ENCODE measurements around the gene RFNG.

RFNG gene

DNA sequence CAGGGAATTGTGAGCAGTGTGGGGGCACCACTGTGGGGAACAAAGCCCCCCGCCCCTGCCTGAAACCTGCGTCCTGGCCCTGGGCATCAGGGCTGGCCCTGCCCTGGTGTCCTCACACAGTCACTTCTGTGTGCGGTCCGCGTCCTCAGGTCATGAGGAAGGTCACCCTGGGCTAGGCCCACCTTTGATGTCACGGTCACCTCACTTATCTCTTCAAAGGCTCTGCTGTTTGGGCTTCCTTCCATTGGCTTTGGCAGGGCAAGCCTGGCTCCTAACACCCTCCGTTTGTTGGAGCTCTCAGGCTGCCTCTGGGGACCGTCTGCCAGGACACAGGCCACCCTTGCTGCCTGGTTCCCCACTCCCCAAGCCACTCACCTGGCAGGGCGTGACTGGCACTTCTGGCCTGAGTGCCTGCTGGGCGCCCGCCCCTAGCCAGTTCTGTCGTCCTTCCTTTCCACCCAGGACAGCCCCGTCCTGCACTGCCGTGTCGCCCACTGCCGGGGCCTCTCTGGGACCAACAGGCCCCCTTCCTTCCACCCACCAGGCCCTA, 37.8 kb downstream of the RFNG start:
- no peak for DNase-seq (ENCODE audit: low spot score)

DNA sequence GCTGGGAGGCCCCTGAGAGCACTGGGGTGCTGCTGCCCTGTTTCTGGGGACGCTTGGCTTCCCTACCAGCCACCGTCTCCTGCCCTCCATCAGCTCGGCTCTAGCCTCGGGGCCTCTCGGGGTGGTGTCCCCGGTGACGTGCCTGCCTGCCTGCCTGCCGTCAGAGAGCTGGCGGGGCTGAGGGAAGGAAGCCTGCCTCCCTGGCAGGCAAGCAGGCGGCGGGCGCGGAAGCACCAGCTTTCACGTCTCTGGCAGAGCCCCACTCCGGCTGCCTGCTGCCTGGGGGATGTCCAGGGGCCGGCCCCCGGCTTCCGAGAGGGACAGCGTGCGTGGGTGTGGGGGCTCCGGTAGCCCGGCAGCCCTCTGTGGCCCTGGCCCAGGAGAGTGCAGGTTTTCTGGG, 38.3 kb downstream of the RFNG start:
- DNase-seq (ENCODE audit: low spot score): no peak

DNA sequence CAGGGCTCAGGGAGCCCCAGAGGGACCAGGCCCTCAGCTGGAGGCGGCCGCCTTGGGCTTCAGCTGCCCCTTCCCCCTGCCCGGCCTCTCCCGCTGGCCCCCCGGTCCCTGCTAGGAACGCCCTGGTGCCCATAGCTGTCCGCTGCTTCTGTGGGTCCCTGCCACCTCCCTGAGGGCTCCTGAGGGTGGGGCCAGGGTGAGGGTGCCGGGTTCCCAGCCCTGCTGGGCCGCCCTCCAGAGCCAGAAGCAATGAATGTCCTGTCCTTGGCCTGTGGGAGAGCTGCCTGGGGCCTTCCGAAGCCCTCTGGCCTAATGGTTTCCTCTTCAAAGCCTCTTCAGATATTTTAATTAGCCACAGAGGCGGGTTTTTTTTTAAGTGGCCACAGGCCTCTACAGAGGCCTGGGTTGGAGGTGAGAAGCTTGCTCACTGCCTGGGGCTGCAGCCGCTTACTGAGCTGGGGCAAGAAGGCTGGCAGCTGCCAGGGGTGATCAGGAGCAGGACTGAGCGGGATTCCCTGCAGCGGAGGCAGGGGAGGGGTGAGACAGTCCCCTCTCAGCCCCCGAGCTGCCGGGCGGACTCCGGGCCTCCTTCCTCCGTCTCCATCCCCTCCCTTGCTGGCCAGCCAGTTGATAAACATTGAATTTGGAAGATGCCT, 38.8 kb downstream of the RFNG start:
- no peak for DNase-seq (ENCODE audit: low spot score)

DNA sequence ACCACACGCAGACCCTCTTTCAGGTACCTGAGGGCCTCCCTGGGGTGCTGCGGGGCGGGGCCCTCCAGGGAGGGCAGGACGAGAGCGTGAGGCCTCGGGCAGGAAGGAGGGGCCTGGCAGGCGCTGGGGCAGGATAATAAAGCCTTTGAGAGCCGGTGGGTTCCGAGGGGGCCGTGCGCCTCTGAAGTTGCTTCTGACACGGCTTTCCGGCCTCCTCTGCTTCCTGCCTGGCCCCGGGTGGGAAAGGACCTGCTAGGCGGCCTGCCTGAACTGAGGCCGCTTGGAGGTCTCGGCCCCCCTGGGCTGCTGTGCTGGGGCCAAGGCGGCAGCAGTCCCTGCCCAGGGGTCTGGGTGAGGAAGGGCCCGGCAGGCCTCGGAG, 39.4 kb downstream of the RFNG start:
- no peak for DNase-seq (ENCODE audit: low spot score)

DNA sequence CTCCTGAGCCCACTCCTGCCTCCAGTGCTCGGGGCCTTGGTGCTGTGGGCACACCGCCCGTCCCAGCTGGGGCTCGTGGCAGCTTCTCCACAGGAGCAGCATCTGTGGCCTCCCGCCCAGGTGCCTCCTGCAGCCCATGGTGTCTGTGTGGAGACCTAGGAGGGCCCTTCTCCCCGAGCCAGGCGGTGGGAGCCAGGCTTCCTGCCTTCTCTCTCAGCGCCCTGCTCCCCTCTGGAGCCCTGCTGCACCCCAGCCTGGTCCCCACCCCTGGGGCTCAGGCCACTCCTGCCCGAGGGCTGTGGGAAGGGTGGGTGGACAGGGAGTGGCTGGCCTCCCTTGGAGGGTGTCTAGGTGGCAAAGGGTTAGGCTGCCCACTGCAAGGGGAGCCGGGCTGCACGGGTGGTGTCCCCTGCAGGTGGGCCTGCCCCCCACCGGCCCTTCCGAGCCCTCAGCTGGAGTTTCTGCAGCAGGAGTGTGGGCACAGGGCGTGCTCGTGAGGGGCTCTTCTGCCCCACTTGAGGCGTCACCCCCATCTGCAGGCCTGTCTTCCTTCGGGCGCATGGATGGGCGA, 39.9 kb downstream of the RFNG start:
- no peak for DNase-seq (ENCODE audit: low spot score)

DNA sequence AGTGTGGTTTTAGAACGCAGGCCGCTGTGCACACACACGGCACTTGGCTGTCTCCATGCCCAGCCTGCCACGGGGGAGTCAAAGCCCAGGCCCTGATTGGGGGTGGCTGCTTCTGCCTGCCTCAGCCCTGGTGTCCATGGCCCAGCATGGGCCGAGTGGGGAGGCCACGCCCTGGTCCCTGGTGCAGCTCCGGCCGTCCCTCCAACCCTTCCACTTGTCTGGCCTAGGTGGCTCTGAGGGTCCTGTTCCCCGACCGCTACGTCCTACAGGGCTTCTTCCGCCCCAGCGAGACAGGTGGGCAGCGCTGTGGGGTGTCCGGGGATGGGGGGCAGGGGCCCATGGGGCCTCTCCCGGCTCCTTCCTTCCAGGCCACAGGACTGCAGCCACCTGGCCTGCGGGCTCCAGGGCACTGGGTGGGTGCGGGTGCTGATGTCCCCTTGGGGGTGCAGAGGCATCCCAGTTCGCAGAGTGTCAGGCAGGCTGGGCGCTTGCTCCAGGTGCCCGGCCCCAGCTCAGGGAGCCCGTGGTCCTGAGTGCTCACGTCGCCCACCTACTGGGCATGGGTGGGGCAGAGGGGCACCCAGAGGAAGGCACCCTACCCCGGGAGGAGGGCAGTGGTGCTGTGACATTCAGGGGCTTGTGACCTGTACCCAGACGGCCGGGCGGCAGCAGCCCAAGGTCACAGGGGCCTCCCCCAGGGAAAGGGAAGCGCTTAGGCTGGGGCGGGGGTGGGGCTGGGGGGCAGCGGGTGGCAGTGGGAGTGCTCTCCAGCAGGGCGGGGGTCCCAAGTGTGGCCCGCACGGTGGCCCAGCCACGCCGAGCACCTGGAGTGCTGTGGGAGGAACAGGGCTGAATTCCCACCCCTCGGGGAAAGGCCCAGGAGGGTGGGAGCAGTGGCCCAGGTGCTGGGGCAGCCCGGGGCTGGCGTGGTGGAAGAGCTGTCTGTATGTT, 40.8 kb downstream of the RFNG start:
- no peak for DNase-seq (ENCODE audit: low spot score)

DNA sequence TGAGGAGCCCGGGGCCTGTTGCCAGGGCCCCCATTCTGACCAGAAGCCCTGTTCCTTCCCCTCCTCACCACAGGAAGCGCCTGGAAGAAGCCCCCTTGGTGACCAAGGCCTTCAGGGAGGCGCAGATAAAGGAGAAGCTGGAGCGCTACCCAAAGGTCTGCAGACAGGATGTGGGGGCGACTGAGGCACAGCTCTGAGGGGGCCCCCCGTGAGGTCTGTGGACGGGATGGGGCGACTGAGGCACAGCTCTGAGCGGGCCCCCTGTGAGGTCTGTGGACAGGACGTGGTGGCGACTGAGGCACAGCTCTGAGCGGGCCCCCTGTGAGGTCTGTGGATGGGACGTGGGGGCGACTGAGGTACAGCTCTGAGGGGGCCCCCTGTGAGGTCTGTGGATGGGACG, 42.2 kb downstream of the RFNG start:
- DNase-seq (ENCODE audit: low spot score): no peak

DNA sequence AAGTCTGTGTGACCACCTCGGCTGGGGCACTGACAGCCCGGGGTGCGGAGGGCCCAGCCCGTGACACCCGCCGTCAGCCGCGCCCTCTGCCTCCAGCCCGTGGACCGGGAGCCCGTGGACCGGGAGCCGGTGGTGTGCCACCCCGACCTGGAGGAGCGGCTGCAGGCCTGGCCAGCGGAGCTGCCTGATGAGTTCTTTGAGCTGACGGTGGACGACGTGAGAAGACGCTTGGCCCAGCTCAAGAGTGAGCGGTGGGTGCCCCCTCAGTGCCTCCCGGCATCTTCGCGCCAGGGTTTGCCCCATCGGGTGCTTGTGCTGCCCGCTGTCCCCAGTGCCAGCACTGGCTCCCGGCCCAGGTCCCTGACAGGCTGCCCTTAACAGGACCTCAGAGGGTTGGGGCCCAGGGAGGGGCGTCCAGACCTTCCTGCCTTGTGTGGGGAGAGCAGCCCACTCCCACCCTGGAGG, 42.6 kb downstream of the RFNG start:
- DNase-seq (ENCODE audit: low spot score): no peak

DNA sequence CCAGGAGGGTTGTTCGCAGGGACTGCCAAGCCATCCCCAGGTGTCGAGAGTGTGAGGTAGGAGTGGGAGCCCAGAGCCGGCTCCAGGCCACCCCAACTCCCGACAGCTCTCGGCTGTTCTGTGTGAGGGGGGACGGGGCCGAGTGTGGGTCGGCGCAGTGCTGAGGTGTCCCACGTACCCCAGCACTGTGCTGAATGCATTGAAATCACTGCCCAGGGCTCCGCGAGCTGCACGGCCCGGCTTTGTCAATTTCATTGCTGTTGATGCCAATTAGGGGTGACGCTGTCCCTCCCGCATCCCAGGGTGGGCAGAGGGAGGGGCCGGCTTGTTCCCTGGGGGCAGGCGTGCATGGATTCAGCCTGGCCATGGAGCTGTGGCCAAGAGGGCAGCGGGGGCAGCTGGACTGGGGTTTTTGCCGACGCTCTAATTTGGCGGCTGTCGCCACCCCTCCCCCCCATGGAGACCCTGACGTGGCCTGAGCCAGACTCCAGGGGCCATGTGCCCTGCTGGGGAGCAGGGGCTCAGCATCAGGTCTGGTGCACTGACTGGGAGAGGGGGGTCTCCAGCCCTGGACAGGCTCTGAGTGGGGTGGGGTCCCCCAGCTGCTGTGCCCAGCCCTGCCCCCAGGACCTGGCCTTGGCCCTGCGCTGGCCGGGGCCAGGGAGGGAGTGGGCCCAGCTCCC, 43.2 kb downstream of the RFNG start:
- no peak for DNase-seq (ENCODE audit: low spot score)

DNA sequence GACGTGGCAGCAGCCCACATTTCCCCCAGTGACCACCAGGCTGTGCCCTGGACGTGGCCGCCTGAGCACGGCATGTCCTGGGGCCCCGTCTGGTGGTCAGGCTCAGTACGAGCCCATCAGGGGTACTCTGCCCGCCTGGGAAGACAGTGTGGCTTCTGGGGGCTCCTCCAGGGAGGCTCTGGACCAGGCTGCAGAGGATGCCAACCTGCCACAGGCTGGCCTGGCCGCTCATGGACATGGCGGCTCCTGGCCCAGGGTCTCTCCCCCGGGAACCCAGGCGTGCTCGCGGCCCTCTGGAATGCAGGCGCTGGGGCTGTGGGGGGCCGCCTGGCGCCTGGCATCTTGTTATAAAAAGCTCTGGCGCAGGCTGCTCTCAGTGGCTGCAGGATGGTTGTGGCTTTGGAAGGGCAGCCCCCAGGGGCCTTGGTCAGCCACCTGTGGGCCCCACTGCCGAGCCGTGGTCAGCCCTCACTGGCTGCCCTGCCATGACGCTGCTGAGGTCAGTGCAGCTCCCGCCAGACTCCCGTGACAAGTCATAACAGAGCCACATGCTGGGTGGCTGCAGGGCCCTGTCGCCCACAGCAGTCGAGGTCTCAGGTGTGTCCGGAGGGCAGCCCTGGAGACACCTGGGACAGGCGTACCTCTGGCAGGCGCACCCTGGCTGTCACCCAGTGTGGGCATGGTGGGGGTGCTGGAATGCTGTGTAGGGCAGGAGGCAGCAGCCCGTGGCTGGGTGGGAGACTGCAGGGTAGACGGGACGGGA, 43.9 kb downstream of the RFNG start:
- no peak for DNase-seq (ENCODE audit: low spot score)

DNA sequence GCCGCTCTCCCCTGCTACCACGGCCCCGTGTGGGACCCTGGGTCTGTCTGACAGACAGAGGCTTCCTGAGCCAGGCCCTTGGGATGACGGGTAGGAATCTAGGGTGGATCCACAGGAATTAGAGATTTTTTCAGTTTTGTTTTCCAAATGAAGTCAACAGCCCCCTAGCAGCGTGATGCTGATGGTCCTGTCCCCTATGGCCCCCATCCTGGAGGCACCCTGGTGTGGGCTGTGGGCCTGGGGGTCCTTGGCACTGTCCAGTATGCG, 44.5 kb downstream of the RFNG start:
- DNase-seq (ENCODE audit: low spot score): no peak

DNA sequence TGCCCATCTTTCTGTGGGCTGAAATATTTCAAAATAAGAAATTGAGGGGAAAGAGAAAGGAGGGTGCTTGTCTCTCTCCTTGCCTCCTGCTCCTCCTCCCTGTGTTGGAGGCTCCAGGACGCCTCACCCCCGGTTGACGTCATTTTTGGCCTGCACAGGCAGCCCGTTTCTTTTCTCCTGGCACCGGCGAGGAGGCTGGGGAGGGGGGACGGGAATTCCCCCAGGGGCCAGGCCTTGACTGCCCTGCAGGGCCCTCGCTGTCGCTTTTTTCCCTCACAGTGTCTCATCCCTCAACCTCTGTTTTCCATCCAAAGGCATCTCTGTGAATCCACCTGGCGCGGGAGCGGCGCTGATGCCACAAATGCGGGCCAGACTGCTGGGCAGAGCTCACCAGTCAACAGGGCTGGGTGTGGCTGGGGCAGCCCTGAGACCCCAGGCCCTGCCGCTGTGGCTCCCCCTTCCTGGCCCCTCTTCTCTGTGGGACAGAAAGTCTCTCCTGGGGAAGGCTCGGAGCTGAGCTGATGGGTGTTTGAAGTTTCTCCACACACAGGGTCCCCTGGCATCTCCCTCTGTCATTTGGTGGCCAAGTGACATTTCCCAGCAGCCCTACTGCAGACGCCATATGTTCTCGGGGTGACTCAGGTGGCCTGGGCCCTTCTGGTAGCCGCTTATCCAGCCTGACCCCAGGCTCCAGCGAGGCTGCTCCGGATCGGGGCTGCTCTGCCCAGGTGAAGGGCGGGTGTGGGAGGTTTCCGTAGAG, 45.0 kb downstream of the RFNG start:
- DNase-seq (ENCODE audit: low spot score): no peak

DNA sequence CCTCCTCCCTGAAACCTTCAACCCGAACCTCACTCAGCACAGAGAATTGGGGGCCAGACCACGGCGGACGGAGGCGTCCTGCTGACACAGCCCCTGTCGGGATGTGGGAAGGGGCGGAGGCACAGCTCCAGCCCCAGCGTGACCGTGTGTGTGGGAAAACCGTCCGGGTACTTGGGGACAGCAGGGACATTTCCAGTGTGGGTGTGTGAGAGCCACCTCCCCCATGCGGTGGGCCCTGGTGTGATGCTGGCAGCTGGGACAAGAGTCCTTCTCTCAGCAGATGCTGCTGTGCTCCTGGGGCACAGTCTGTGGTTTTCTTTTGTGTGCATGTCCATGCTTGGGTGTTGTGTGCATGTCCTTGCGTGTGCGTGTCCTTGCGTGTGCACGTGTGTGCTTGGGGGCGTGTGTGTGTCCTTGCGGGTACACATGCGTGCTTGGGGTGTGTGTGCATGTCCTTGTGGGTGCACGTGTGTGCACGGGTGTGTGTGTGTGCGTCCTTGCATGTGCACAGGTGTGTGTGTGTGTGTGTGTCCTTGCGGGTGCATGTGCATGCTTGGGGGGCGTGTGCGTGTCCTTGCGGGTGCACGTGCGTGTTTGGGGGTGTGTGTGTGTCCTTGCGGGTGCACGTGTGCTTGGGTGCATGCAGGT, 45.8 kb downstream of the RFNG start:
- DNase-seq (ENCODE audit: low spot score): no peak

DNA sequence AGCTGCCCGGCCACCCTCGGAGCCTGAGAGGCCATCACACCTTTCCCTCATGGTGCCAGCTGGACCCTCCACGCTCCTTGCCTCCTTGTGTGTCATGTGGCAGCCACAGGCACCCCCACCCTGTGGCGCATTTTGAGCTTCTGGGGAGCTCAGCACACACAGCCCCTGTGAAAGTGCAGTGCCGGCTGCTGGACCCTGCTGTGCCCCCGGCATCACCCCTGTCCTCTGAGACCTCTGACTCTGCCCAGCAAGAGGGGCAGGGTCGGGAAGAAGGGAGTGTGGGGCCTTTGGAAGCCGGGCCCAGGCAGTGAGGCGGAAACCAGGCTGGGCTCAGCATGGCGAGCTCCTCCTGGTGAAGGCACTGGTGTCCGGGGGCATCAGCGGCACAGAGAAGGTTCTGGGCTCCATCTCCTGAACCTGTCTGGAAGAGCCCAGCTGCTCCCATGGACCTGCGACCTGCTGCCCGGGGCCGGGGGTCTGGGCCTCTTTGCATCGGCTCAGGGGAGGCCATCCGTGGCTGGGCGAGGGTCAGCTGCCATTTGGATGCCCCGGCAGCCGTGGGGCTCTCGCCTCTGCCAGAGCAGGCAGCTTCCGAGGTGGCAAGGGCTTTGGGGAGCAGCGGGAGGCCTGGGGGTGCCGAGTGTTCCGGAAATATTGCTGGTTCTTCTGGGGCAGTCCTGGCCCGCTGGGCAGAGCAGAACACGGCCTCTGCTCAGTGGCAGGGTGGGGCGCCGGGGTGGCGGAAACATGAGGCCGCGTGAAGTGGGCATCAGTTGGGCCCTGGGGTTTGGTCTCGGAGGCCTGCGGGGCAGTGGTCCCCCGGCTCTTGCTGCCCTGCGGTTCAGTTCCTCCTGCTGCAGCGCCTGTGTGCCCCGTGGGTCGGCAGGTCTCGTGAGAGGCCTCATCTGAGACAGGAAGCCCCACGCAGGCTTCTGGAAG, 46.8 kb downstream of the RFNG start:
- no peak for DNase-seq (ENCODE audit: low spot score)

DNA sequence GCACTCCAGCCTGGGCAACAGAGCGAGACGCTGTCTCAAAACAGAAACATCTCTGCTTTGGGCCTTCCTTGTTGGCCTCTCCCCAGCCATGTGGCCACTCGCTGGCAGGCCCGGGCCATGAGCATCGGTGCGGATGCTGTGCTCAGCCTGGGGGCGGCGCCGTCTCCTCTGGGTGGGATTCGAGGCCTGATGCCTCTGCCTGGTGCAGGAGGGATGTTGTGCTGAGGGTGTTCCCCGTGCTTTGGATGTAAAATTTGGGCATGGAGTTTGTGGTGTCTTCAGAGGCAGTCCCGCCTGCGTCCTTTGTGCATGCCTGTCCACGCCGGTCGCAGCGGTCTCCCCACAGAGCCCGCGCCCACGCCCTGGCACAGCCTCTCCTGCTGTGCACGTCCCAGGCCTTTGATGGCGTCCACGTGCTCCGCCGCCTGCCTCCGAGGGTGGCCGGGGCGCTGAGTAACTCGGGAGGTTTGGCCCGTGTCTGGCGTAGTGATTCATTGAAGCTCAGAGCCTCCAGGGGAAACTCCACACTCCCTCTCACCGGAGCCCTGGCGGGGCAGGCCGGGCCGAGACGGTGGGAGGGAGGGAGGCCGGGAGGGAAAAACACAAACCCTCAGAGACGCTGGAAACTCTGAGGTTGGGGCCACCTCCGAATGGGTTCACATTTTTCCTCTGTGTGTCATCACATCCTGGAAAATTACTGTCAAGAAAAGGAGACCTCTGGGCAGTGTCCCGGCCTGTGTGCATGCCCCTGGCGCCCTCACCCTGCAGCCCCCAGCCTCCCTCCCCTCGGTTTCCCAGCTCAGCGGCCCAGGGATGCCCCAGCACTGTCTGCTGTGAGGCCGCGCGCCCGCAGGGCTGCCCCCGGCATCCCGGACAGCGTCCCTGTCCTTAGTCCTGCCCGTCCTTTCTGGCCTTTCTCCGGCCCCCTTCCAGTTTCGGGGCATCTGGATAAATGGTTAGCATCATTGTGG, 47.9 kb downstream of the RFNG start:
- no peak for DNase-seq (ENCODE audit: low spot score)

DNA sequence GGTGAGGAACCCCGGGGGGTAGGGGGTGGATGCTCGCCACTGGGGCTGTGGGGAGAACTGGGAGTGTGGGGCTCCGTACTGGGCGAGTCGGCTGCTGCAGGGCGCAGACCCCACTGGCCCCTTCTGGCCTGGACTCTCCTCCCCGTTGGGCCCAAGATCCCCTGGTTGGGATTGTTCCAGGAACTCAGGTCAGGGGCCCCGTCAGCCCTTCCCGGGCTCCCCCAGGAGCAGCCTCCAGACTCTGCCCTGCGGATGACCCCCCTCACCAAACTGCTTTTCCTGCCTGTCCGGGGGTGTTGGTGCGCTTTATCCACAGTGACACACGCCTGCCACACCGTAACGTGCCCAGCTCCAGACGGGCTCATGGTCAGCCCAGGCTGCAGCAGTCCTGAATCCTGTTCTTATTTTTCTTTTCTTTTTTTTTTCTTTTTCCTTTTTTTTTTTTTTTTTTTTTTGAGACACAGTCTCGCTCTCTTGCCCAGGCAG, 50.0 kb downstream of the RFNG start:
- no peak for DNase-seq (ENCODE audit: low spot score)

DNA sequence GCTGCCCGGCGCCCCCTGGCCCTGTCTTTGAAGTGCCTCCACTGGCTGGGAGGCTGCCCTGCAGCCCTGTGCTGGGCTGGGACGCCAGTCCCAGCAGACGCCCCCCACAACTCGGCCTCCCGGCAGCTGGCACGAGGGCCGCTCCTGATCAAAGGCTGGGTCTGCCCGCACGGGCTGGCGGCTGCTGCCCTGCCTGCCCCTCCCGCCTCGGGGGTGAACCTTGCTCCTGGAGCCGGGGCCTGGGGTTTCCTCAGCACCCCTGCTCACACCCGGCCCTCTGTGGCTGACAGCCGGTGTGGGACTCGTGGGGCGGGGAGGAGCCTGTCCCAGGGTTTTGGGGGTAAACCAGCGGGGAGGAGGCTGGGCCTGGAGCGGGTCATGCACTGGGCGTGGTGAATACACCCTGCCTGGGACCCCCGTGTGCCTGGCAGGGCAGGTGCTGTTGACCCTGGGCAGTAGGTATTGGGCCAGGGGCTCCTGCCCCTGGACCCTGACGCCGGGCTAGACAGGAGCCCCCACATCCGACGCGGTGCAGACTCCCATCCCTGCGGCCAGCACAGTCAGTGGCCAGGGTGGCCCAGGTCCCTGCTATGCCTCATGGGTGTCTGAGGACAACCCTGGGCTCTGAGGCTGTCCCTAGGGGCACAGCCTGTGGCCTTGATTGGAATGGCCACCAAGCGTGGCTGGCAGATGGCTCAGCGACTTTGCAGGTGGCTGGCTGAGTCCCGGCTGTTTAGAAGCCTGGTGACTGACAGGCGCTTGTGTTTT, 50.6 kb downstream of the RFNG start:
- no peak for DNase-seq (ENCODE audit: low spot score)
